Measurements from ENCODE around the gene CNDP1.
"Not testable (repeated sequence)": the region's sequence is repeated elsewhere in the genome, so short reads cannot be mapped to it uniquely, and the experiment has no call there.

Gene CNDP1

DNA sequence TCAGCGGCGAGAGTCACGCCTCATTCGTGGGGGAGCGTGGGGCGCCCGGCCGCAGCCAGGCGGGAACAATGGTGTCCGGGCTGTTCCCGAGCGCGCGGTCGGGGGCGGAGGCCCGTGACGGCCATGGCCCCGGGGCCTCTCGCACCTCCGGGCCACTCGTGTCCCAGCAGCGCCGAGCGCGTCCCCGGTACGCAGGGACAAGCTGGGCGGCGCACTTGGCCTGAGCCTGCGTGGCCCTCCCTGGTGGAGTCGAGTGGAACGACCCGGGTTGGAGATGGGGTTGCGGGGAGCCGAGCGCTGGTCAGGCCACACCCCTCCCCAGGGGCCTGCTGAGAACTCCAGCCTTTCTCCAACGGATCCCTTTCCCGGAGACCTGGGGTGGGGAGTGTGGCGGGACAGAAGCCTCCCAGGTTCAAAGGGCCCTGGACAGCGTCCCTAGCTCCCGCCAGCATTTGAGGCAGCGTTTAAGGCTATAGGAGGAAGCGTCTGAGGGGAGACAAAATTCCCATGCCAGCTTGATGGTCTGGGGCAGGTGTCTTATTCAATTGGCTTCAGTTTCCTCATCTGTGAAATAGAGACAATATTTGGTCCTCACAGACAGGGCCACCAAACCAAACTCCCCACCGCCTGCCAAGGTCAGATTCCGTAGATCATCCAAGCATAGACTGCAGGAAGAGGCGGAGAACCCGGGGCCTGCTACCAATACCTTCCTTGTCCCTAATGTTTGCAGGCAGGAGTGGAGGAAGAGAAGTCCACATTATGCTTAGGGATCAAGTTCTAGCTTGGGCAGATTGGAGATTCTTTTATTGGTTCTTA is 37.6 kb upstream of the CNDP1 start:
- H3K9ac ChIP-seq (ENCODE audit: low read depth in 1 of 2, low read length in 2 of 2) = peak overlapping the region; percentile 85 to 96
- H3K27ac ChIP-seq (ENCODE audit: low read depth, low read length) = peak overlapping the region; percentile 90
- H3K27me3 ChIP-seq (ENCODE audit: control insufficient read depth in 1 of 2, insufficient read depth in 2 of 2, low read length in 2 of 2) = no peaks in the 10 kb centered on the region
- H3K4me3 ChIP-seq (ENCODE audit: low read depth in 1 of 2, low read length in 2 of 2) = peak overlapping the region; percentile 87 to 92
- H3K9me3 ChIP-seq (ENCODE audit: control insufficient read depth in 1 of 2, low read length in 2 of 2) = no peaks in the 10 kb centered on the region
- H3K4me1 ChIP-seq (ENCODE audit: control insufficient read depth in 1 of 2, insufficient read depth in 2 of 2, low read length in 2 of 2) = peaks cover 31 to 42% of the 10 kb centered on the region in 2 donors
- H3K36me3 ChIP-seq (ENCODE audit: control insufficient read depth in 1 of 2, insufficient read depth in 2 of 2, low read length in 2 of 2) = peaks cover 5 to 9% of the 10 kb centered on the region in 2 donors

DNA sequence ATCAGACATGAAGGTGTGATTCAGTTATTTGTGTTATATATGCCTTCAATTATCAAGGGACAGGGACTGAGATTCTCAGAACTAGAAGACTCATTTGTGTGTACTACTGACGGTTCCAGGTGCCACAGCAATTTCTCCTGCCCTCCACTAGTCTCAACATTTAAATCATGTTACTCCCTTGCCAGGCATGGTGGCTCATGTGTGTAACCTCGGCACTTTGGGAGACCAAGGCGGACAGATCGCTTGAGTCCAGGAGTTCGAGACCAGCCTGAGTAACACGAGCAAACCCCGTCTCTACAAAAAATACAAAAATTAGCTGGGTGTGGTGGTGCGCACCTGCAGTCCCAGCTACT is 37.0 kb upstream of the CNDP1 start:
- no peaks in the 10 kb centered on the region for H3K9me3 ChIP-seq (ENCODE audit: control insufficient read depth in 1 of 2, low read length in 2 of 2)
- no peaks in the 10 kb centered on the region for H3K27me3 ChIP-seq (ENCODE audit: control insufficient read depth in 1 of 2, insufficient read depth in 2 of 2, low read length in 2 of 2)
- peak overlapping the region; percentile 90 for H3K27ac ChIP-seq (ENCODE audit: low read depth, low read length)
- H3K4me1 ChIP-seq (ENCODE audit: control insufficient read depth in 1 of 2, insufficient read depth in 2 of 2, low read length in 2 of 2) = peaks cover 31 to 42% of the 10 kb centered on the region in 2 donors
- H3K4me3 ChIP-seq (ENCODE audit: low read depth in 1 of 2, low read length in 2 of 2) = peak overlapping the region; percentile 87 to 92
- H3K9ac ChIP-seq (ENCODE audit: low read depth in 1 of 2, low read length in 2 of 2) = peak overlapping the region; percentile 85 to 96
- H3K36me3 ChIP-seq (ENCODE audit: control insufficient read depth in 1 of 2, insufficient read depth in 2 of 2, low read length in 2 of 2) = peaks cover 5 to 12% of the 10 kb centered on the region in 2 donors

DNA sequence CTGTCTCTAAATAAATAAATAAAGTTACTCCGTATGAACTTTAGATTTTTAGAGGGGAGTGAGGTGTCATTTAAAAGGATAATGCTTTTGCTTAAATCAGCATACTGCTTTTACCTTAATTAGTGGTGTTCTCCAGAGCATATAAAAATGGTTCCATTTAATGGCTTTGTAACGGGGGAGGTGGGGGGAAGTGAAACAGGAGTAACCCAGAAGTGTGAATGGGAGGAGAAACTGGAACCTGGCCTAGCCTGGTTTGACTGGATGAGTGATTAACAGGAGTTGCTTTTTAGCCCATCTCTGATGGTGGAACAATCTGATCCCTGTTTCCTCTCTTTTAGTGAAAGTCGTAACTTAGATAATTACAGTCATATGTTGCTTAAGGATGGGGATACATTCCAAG is 36.5 kb upstream of the CNDP1 start:
- H3K27me3 ChIP-seq (ENCODE audit: control insufficient read depth in 1 of 2, insufficient read depth in 2 of 2, low read length in 2 of 2) = no peaks in the 10 kb centered on the region
- no peak overlapping the region for H3K9ac ChIP-seq (ENCODE audit: low read depth in 1 of 2, low read length in 2 of 2)
- H3K9me3 ChIP-seq (ENCODE audit: control insufficient read depth in 1 of 2, low read length in 2 of 2) = no peaks in the 10 kb centered on the region
- H3K4me1 ChIP-seq (ENCODE audit: control insufficient read depth in 1 of 2, insufficient read depth in 2 of 2, low read length in 2 of 2) = peaks cover 31 to 42% of the 10 kb centered on the region in 2 donors
- H3K4me3 ChIP-seq (ENCODE audit: low read depth in 1 of 2, low read length in 2 of 2) = peak overlapping the region; percentile 87 to 92
- no peak overlapping the region for H3K27ac ChIP-seq (ENCODE audit: low read depth, low read length)
- peaks cover 9 to 17% of the 10 kb centered on the region in 2 donors for H3K36me3 ChIP-seq (ENCODE audit: control insufficient read depth in 1 of 2, insufficient read depth in 2 of 2, low read length in 2 of 2)

DNA sequence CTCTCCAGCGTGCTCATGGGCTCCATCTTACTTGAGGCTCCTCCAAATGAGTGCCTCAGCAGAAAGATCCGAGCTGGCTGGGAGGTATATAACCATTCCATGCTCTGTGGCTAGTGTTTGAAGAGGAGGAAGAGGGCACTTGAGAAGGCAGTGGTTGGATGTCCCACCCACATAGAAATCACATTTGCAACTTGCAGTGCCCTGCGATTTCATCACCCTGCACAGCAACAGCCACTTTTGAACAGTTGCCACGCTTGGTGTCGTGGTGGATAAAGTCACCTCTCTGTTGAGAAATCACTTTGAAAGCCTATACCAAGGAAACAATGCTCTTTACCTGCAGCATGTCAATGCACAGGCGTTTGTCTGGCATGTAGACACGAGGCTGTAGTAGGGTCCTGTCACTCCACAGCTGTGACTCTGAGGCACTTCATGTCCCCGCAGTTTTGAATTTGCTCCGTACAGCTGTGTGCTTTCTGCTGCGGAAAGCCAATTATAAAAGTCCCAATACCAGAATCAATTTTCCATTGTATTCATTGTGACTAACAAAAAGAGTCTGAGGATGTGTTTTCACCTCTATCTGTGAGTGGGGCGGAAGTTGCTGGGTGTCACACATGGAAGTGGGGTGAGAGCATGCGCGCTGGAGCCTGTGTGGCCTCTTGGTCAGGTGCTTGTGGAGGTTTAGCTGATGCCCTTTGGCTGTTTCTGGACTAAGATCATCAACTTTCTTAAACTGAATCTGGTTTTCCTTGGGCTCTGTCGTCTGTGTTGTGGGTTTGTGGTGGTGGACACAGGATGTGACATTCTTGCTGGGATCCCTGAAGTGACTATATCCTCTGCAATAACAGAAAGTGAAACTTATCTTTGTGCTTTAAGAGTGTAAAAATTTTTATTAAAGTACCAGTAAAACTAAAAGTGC is 35.3 kb upstream of the CNDP1 start:
- peak overlapping the region; percentile 54 to 57 for H3K4me3 ChIP-seq (ENCODE audit: low read depth in 1 of 2, low read length in 2 of 2)
- no peaks in the 10 kb centered on the region for H3K9me3 ChIP-seq (ENCODE audit: control insufficient read depth in 1 of 2, low read length in 2 of 2)
- peak overlapping the region; percentile 36 to 57 for H3K9ac ChIP-seq (ENCODE audit: low read depth in 1 of 2, low read length in 2 of 2)
- peaks cover 31 to 42% of the 10 kb centered on the region in 2 donors for H3K4me1 ChIP-seq (ENCODE audit: control insufficient read depth in 1 of 2, insufficient read depth in 2 of 2, low read length in 2 of 2)
- peaks cover 16 to 27% of the 10 kb centered on the region in 2 donors for H3K36me3 ChIP-seq (ENCODE audit: control insufficient read depth in 1 of 2, insufficient read depth in 2 of 2, low read length in 2 of 2)
- no peaks in the 10 kb centered on the region for H3K27me3 ChIP-seq (ENCODE audit: control insufficient read depth in 1 of 2, insufficient read depth in 2 of 2, low read length in 2 of 2)
- peak overlapping the region; percentile 72 for H3K27ac ChIP-seq (ENCODE audit: low read depth, low read length)

DNA sequence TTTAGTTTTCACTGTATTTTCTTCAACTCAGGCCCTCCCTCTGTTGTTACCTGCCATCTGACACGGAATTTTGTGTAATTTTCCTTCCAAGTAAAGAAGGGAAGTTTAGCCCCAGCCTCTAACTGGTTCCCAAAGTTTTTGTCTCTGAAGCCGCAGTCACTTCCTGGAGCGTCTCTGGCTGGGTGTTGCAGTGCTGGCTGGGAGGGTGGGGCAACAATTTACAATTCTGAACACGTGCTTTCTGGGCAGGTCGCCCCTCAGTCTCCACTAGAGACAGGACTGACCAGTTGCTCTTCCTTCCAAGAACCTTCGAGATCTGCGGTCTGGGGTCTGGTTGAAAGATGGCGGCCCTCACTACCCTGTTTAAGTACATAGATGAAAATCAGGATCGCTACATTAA is 34.7 kb upstream of the CNDP1 start:
- H3K36me3 ChIP-seq (ENCODE audit: control insufficient read depth in 1 of 2, insufficient read depth in 2 of 2, low read length in 2 of 2) = peaks cover 16 to 34% of the 10 kb centered on the region in 2 donors

DNA sequence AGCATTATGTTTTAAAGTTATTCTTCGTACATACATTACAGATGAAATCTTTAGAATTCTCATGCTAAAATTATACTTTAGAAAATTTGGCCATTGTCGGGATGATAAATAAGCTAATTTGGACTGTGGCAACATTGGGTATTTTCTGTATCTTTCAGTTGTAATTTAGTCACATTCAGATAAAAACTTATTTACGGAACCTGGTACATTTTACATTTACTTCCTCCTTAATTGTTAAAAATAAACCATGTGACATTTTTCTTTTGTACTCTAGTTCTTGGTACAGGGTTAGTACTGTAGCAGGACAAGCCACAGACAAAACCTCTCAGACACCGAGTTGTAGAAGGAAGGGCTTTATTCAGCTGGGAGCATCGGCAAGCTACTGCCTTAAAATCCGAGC is 33.9 kb upstream of the CNDP1 start:
- no peaks in the 10 kb centered on the region for H3K9me3 ChIP-seq (ENCODE audit: control insufficient read depth in 1 of 2, low read length in 2 of 2)
- H3K4me1 ChIP-seq (ENCODE audit: control insufficient read depth in 1 of 2, insufficient read depth in 2 of 2, low read length in 2 of 2) = peaks cover 31 to 45% of the 10 kb centered on the region in 2 donors
- H3K4me3 ChIP-seq (ENCODE audit: low read depth in 1 of 2, low read length in 2 of 2) = peak overlapping the region; percentile 54 to 57
- peak overlapping the region in 1 of 2 donors; percentile 23 for H3K9ac ChIP-seq (ENCODE audit: low read depth in 1 of 2, low read length in 2 of 2)
- no peaks in the 10 kb centered on the region for H3K27me3 ChIP-seq (ENCODE audit: control insufficient read depth in 1 of 2, insufficient read depth in 2 of 2, low read length in 2 of 2)
- H3K27ac ChIP-seq (ENCODE audit: low read depth, low read length) = no peak overlapping the region
- H3K36me3 ChIP-seq (ENCODE audit: control insufficient read depth in 1 of 2, insufficient read depth in 2 of 2, low read length in 2 of 2) = peaks cover 16 to 37% of the 10 kb centered on the region in 2 donors

More for the DNA sequence above, 34.7 kb upstream of the CNDP1 start:
- Histone ChIP-seq H3K4me3 (ENCODE audit: low read depth in 1 of 2, low read length in 2 of 2) (peak overlapping the region; percentile 54 to 57), H3K9me3 (ENCODE audit: control insufficient read depth in 1 of 2, low read length in 2 of 2) (no peaks in the 10 kb centered on the region), H3K27ac (ENCODE audit: low read depth, low read length) (peak overlapping the region; percentile 72), H3K9ac (ENCODE audit: low read depth in 1 of 2, low read length in 2 of 2) (peak overlapping the region; percentile 36 to 57), H3K27me3 (ENCODE audit: control insufficient read depth in 1 of 2, insufficient read depth in 2 of 2, low read length in 2 of 2) (no peaks in the 10 kb centered on the region), H3K4me1 (ENCODE audit: control insufficient read depth in 1 of 2, insufficient read depth in 2 of 2, low read length in 2 of 2) (peaks cover 31 to 42% of the 10 kb centered on the region in 2 donors)

DNA sequence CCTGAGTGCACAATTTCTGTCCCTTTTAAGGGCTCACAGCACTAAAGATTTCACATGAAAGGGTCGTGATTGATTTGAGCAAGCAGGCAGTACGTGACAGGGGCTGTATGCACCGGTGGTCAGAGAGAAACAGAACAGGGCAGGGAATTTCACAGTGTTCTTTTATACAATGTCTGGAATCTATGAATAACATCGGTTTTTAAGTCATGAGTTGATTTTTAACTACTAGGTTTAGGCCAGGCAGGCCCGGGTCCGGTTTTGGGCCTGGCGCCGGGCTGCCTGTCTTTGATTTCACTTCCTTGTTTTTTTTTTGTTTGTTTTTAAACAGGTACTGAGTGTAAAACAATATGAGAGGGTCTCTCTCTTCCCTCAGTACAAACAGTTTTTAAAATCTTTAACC is 33.5 kb upstream of the CNDP1 start:
- Histone ChIP-seq H3K4me3 (ENCODE audit: low read depth in 1 of 2, low read length in 2 of 2) (peak overlapping the region; percentile 11 to 54), H3K4me1 (ENCODE audit: control insufficient read depth in 1 of 2, insufficient read depth in 2 of 2, low read length in 2 of 2) (peaks cover 31 to 48% of the 10 kb centered on the region in 2 donors), H3K27ac (ENCODE audit: low read depth, low read length) (peak overlapping the region; percentile 30), H3K36me3 (ENCODE audit: control insufficient read depth in 1 of 2, insufficient read depth in 2 of 2, low read length in 2 of 2) (peaks cover 19 to 40% of the 10 kb centered on the region in 2 donors), H3K9ac (ENCODE audit: low read depth in 1 of 2, low read length in 2 of 2) (peak overlapping the region in 1 of 2 donors; percentile 23)
- H3K9me3 ChIP-seq (ENCODE audit: control insufficient read depth in 1 of 2, low read length in 2 of 2); H3K27me3 ChIP-seq (ENCODE audit: control insufficient read depth in 1 of 2, insufficient read depth in 2 of 2, low read length in 2 of 2): not testable (repeated sequence)

DNA sequence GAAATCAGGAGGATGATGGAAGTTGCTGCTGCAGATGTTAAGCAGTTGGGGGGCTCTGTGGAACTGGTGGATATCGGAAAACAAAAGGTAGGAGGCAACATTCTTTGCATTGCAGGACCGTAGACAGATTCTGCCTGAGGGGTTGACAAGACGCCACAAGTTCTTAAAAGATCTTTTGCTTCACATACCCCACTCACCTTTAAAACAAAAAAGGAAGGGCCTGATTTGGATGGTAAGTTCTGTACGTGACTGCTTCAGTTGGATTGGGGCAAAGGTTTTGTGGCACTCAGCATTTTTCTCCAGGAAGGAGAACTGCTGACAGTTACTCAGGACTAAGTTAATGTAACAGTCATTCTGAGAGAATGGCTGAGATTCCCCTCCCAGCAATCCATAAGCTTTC is 32.9 kb upstream of the CNDP1 start:
- peaks cover 20 to 42% of the 10 kb centered on the region in 2 donors for H3K36me3 ChIP-seq (ENCODE audit: control insufficient read depth in 1 of 2, insufficient read depth in 2 of 2, low read length in 2 of 2)
- no peaks in the 10 kb centered on the region for H3K27me3 ChIP-seq (ENCODE audit: control insufficient read depth in 1 of 2, insufficient read depth in 2 of 2, low read length in 2 of 2)
- peak overlapping the region; percentile 30 for H3K27ac ChIP-seq (ENCODE audit: low read depth, low read length)
- peaks cover 31 to 49% of the 10 kb centered on the region in 2 donors for H3K4me1 ChIP-seq (ENCODE audit: control insufficient read depth in 1 of 2, insufficient read depth in 2 of 2, low read length in 2 of 2)
- H3K9me3 ChIP-seq (ENCODE audit: control insufficient read depth in 1 of 2, low read length in 2 of 2) = no peaks in the 10 kb centered on the region
- peak overlapping the region in 1 of 2 donors; percentile 23 for H3K9ac ChIP-seq (ENCODE audit: low read depth in 1 of 2, low read length in 2 of 2)
- peak overlapping the region; percentile 11 to 38 for H3K4me3 ChIP-seq (ENCODE audit: low read depth in 1 of 2, low read length in 2 of 2)

DNA sequence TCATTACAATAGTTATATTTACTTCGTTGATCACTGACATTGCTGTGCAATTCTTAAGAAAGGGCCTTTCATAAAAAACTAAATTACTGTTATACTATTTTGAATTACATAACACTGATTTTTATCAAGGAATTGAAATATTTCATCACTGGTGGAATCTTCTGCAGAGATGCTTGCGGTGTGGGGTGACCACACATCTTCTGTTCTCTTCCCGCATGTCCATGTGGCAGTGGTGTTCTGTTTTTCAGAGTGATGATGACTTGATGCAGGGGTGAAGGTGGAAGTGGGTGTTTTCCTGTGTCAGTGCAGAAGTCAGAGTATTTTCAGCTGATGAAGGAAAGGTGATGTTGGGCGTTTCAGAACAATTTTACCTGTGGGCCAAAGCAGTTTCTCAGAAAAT is 31.2 kb upstream of the CNDP1 start:
- Histone ChIP-seq H3K4me1 (ENCODE audit: control insufficient read depth in 1 of 2, insufficient read depth in 2 of 2, low read length in 2 of 2) (peaks cover 35 to 44% of the 10 kb centered on the region in 2 donors), H3K27me3 (ENCODE audit: control insufficient read depth in 1 of 2, insufficient read depth in 2 of 2, low read length in 2 of 2) (no peaks in the 10 kb centered on the region), H3K9ac (ENCODE audit: low read depth in 1 of 2, low read length in 2 of 2) (no peak overlapping the region), H3K27ac (ENCODE audit: low read depth, low read length) (no peak overlapping the region), H3K36me3 (ENCODE audit: control insufficient read depth in 1 of 2, insufficient read depth in 2 of 2, low read length in 2 of 2) (peaks cover 29 to 57% of the 10 kb centered on the region in 2 donors), H3K9me3 (ENCODE audit: control insufficient read depth in 1 of 2, low read length in 2 of 2) (no peaks in the 10 kb centered on the region), H3K4me3 (ENCODE audit: low read depth in 1 of 2, low read length in 2 of 2) (no peak overlapping the region)

DNA sequence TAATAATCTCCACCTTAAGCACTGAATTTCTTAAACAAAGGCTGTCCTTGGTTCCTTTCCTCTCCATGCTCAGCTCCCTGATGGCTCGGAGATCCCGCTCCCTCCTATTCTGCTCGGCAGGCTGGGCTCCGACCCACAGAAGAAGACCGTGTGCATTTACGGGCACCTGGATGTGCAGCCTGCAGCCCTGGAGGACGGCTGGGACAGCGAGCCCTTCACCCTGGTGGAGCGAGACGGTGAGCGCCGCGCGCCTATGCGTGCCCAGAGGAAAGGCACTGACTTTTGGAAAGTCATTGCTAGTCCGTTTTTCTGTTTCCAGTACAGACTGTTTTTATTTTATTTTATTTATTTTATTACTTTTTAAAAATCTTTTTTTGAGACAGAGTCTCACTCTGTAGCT is 28.5 kb upstream of the CNDP1 start:
- Histone ChIP-seq H3K9me3 (ENCODE audit: control insufficient read depth in 1 of 2, low read length in 2 of 2) (no peaks in the 10 kb centered on the region), H3K27ac (ENCODE audit: low read depth, low read length) (no peak overlapping the region), H3K4me1 (ENCODE audit: control insufficient read depth in 1 of 2, insufficient read depth in 2 of 2, low read length in 2 of 2) (peaks cover 30 to 36% of the 10 kb centered on the region in 2 donors), H3K4me3 (ENCODE audit: low read depth in 1 of 2, low read length in 2 of 2) (no peak overlapping the region), H3K9ac (ENCODE audit: low read depth in 1 of 2, low read length in 2 of 2) (no peak overlapping the region), H3K27me3 (ENCODE audit: control insufficient read depth in 1 of 2, insufficient read depth in 2 of 2, low read length in 2 of 2) (no peaks in the 10 kb centered on the region), H3K36me3 (ENCODE audit: control insufficient read depth in 1 of 2, insufficient read depth in 2 of 2, low read length in 2 of 2) (peaks cover 46 to 78% of the 10 kb centered on the region in 2 donors)

Measured in duodenal mucosa (tissue), 2 donors.